C1 segment of cervical spinal cord (tissue), 14 donors: ENCODE results near the gene RIMBP2.

ENCODE experiments used
- DNase-seq, 14 donors: peaks; one replicate each; lab custom pipeline; 2025; lab: John Stamatoyannopoulos, UW

The RIMBP2 gene

DNA sequence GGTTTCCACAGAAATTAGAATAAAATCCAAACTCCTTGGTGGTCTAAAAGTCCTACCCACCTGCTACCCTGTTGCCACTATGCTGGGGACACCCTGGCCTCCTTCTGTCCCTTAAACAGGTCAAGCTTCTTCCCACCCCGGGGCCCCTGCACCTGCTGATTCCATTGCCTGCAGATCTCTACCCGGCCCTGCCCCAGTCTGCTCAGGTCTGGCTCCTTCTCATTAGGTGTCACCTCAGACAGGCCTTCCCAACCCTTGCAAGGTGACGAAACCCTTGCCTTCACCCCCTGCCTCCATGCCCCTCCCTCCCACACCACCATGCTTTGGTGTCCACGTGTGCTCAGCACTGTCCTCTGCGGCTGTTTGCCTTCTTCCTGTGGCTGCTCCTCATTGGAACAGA is 207.8 kb downstream of the RIMBP2 start:
- DNase-seq, result no peak

DNA sequence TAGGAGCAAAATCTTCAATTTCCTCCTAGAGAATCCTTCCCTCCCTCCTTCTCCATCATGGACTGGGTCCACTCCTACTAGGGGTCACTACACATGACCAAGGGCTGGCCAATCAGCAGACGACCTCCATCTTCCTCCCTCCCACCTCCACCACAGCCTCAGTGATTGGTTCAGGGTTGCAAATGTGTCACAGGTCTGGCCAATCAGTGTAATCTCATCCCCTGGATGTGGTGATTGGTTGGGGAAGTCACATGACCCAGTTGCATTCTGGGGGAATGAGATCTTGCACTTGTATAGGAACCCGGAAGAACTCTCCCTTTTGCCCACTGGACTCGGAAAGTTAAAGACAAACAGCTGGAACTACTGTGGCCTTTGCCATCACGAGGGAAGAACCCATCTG is 209.3 kb downstream of the RIMBP2 start:
- DNase-seq, result no peak

DNA sequence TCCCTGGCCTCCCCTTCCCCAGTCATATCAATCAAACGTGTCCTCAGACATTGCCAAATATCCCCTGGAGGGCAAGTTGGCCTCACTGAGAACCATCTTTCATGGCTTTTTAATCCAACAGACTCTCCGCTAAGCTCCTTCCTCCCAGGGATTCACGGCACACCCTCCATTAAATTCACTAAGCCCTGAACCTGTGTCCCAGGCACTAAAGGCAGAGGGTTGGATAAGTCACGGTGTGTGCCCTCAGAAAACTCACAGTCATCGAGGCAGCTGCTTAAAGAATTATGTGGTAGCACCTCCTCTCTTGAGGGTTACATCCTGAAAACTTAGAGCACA is 211.3 kb downstream of the RIMBP2 start:
- no peak for DNase-seq

DNA sequence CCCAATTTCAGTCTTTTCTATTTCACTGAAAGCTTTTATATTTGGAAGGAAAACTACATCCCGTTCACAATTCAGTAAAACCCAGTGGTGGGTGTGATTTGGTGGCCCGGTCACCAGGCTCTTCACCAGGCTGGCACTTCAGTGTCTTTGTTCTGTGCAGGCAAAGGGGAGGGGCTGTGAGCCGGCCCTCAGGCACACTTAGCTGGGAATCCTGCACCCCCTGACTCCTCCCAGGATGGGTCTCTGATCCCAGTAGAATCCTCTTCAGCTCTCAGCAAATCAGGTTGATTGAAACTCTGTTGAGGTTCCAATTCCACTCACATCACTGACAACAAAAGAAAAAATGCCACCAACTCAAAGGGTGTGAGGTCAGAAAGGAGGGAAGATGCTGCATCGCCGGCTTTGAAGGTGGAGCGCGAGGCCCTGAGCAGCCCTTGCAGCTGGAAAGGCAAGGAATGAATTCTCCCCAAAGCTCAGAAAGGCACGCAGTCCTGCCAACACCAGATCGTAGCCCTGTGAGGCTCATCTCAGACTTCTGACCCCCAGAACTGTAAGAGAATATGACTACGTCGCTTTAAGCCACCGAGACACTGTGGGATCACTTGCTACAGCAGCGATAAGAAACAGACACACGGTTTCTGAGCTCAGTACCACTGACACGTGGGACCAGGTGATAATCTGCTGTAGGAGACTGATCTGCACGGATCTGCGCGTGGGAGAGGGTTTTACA is 211.8 kb downstream of the RIMBP2 start:
- no peak for DNase-seq

DNA sequence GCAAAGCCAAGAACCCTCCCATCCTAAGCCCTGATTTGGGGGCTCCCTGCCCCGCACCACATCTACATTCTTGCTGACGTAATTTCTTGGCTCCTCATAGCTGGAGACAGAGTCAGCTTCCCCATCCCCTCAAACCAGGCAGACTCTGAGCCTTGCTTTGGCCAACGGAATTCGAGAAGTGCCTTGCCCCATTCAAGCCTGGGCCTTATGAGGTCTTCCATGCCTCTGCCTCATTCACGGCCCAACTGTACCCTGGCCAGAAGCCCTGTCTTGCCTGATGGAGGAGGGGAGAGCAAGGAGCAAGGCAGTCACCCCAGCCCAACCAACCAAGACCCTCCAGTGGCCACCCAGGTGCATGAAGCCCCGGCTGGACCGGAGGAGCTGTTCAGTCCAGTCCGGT is 214.3 kb downstream of the RIMBP2 start:
- DNase-seq, result no peak

DNA sequence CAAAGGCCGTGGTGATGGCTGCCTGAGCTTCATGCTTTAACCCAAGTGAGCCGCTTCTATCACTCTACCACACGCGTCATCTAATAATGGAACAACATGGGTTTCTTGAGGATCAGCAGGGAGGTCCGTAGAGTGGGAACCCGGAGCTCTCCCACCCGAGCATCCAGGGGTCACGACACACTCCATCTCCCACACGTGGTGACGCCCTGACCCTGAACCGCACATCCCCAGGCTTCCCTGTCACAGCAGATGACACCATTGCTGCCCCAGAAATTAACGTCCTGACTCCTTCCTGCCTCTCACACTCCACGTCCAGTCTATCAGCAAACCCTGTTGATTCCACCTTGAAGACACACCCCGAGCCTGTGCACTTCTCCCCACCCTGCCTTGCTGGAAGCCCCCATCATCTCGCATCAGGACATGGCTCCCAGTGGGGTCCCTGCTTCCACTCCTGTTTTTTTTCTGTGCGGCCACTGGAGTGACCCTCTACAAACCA is 215.2 kb downstream of the RIMBP2 start:
- no peak for DNase-seq

DNA sequence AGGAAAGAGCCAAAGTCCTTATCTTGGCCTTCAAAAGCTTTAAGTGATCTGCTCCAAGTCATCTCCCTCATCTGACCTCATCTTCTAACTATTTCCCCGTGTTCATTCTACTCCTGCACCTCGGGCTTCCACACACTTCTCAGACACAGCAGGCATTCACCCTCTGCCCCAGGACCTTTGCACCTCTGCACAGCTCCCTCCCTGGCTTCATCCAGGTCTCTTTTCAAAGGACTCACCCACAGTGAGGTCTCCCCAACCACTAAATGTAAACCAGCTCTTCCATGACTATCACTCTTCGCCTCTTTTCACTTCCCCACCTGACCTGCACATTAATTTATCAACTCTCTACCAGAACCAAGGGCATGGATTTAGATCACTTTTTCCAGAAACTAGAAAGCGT is 216.6 kb downstream of the RIMBP2 start:
- DNase-seq, result no peak

DNA sequence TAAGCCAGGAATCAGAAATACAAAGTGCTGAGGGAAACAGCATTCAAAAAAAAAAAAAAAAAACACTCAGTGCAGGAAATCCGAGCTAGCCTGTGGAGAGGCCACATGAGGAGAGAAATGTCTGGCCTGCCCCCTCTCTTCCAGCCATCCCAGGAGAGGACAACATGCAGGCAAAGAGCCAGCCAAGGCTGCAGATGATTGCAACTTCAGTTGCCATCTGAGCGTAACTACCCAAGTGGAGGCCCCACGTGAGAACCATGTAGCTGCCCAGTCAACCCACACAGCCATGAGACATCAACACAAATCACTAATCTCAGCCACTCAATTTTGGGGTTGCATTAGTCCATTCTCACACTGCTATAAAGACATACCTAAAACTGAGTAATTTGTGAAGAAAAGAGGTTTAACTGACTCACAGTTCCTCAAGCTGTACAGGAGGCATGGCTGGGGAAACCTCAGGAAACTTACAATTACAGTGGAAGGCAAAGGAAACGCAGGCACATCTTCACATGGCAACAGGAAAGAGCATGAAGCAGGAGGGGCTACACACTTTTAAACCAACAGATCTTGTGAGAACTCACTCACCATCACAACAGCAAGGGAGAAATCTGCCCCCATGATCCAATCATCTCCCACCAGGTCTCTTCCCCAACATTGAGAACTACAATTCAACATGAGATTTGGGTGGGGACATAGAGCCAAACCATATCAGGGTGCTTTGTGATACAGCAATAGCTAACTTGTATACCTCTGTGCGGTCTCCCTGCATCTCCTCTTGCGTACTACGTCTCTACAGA is 217.3 kb downstream of the RIMBP2 start:
- DNase-seq, result no peak

DNA sequence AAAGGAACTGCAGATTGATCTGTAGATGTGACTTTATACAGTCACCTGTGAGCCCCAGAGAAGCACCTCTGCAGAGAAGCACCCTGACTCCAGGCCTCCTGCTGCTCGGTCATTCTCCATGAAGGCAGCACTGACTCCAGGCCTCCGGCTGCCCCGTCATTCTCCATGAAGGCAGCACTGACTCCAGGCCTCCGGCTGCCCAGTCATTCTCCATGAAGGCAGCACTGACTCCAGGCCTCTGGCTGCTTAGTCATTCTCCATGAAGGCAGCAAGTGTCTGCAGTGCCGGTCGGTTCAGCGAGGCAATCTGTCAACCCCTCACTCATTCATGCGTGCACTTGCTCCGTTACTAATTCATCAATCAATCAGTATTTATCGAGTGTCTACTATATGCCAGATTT is 218.1 kb downstream of the RIMBP2 start:
- DNase-seq, result no peak

DNA sequence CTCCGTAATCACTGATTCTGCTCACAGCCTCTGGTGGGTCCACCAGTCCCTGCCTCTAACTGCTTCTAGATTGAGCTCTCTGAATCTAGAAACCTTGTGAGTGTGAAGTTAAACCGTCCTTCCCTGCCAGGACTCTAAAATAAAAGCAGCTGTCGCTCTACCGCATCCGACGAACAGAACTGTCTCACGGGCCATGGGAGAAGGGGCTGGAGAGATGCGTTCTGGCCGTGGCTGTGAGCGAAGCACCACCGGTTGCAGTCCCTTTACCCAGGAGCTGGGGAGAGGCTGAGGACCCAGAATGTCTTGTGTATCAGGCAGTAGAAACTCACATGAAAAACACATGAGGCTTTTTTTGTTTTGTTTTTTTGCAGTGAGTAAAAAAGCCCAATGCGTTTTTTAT is 218.8 kb downstream of the RIMBP2 start:
- no peak for DNase-seq

DNA sequence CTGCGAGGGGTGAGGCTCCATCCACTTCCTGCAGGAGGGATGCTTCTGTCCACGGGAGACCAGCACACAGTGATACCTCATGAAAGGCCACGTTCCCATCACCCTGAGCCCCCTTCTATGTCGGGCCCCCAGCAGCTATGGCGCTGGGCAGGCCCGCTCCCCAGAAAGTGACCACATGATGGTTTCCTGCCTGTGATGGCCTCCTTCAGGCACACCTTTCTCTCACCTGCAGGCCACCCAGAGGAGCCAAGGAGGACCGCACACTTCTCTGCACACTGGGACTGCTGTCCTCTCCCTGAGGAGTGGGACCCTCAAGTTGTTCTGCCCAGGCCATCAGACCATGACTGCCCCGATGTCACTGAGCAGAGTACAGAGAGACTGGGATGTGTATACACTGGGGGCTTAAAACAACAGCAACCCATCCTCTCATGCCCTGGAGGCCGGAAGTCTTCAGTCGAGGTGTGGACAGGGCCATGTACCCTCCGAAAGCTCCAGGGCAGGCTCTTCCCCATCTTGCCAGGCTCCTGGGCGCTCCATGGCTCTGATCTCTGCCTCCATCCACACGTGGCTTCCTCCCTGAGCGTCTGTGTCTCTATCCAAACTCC is 219.5 kb downstream of the RIMBP2 start:
- no peak for DNase-seq

DNA sequence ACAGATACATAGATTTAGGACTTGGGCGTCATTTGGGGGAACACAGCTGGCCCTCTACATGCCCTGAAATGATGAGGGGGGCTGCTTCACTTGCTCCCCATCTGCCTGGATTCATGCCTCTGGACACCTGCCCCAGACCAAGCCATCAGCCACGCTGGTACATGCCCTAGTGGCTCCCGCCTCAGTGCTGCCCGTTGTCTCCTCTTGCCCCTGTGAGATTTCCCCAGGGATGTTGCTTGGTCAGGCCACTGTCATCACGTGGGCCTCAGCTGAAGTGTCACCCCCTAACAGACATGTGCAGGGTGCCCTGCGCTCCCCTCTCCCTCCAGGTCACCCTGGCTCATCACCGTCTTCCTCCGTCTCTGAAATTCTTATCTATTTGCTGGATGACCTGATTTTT is 220.9 kb downstream of the RIMBP2 start:
- DNase-seq, result no peak

DNA sequence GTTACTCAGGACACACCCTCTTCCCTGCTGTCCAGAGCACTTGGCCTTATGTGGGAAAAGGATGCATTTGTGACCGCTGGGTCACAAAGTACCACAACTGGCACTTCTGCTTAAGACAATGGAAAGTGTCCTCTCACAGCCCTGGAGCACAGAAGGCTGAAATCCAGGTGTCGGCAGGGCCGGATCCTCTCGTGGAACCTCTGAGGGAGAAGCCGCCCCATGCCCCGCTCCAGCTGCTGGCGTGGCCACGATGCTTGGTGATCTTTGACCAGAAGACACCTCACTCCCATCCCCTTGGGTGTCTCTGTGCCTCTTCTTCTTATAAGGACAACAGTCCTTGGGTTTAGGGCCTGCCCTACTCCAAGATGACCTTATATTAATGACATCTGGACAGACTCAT is 221.4 kb downstream of the RIMBP2 start:
- DNase-seq, result no peak

DNA sequence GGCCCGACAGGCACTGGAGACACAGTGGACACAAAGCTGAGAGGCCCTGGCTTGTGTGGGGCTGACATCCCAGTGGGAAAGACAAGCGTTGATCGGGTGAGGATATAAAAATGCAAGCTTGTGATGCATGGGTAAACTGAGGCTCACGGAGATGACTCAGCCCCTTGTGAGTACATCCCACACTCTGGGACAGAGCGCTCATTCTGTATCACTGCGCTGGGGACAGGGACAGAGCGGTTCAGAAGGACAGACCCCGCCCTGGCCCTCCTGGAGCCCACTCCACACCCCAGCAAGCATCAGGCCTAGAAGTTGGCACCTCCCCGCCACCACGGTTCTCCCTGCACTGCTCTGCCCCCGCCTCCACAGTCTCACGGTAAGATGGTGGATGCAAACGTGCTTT is 222.1 kb downstream of the RIMBP2 start:
- DNase-seq, result no peak

DNA sequence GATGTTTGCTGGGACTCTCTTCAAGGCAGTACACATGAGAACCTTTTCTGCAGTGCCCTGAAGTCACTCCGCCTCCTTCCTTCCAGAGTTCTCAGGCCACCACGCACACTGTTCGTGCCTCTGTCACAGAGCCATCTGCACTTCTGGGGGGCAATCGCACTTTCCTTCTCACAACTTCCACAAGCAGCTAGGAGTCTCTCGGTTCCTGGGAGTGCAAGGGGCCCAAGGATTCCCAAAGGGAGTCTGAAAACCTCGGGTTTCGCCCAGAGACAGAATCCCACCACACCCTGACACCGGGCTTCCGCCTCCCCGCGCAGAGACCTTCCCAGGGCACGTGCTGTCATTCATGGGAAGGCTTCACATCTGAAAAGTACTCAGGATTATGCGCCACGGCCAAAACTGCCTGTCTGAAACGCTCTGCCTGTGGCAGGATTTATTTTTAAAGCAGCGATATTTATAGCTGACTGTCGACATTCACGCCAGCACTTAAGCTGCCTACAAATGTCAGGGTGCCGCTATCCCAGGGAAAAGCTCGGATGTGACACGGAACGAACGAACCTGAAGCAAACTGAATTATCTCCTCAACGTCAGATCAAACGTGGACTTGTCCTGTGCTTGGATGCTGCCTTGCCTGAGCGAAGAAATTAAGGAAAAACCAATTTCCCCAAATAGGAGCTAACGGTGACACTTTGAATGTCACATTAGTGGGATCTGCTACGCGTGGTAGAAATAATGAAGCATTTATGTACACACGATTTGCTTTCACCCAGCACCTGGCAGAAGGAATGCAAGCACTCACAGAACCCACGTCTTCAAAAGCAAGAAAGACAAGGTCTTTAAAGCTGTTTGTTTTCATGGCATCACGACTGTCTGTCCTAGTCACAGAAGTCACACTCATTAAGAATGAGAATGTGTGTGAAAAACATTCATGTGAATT is 224.4 kb downstream of the RIMBP2 start:
- DNase-seq, result no peak

DNA sequence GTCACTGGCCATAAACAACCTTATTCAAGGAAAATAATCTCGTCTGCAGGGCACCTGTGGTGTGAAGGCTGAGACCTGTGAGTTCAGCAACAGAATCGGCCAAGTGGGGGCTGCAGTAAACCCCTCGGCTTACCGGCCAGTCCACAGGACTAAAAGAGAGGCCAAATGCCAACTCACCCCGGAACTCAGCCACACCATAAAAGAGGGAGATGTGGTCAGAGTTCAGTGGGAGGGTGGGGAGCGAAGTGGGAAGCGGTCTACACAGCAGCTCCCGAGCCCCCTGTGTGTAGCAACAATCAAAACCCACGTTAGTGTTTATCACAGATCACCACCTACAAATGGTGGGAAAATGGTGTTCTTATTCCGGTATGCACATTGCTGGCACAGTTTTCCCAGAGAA is 225.4 kb downstream of the RIMBP2 start:
- DNase-seq, result no peak

DNA sequence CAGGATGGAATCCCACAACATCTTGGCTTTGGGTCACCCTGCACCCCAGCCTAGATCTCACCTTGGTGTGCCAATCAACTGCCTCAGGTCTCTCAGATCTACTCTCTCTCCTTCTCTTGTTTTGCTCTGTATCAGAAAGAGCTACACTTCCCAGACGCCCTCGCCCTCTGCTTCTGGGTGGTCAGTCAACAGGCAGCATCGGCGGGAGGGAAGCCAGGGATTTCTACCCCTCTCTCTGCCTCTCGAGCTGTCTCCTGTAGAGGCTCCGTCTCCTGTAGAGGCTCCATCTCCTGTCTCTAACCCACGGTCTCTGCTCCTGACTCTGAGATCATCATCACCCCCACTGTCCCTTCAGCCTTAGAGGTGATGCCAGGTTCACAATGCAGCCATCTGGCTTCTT is 226.8 kb downstream of the RIMBP2 start:
- DNase-seq, result no peak

DNA sequence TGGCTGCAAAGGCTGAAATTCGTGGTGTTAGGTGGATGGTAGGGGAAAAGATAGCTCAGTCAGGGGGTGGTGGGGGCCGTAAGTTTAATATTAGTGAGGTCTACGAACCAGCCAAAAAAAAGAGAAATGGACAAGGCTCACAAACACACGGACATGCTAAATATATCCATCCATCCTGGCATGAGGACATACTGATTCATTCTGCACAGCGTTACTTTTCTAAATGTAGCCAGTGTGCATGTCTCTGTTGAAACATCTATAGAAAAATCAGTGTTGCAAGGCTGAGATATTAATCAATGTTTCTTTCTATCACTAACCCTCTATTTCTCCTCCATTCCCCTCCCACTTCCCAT is 227.8 kb downstream of the RIMBP2 start:
- DNase-seq, result no peak

DNA sequence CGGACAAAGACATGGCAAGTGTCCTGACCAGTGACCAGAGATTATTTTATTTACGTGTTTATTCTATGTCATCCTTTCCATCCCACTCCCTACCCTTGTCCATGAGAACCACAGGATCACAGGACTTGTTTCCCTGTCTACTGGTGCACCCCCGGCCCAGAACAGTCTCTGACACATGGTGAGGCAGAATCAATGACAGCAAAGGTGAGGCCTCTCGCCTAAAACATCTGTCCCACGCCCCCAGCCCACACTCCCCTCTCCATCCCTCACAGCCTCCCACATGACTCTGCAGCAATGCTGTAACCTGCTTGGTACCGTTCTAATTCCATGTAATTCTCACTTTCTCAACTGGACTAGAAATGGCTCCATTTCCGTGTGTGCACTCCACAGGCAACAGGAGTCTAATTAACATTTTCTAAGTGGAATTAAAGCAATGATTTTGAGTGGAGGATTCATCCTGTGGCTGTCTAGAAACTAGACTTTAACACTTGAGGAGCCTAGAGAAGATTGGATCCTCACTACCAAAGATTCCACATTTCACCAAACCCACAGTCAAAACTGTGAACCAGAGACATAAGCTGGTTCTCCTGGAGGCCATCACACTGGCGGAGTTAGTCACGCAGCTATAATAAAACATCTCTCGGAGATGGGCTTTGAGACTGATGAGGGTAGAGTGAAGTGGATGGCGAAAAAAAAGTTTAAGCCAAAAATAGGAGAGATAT is 228.3 kb downstream of the RIMBP2 start:
- DNase-seq, result no peak

DNA sequence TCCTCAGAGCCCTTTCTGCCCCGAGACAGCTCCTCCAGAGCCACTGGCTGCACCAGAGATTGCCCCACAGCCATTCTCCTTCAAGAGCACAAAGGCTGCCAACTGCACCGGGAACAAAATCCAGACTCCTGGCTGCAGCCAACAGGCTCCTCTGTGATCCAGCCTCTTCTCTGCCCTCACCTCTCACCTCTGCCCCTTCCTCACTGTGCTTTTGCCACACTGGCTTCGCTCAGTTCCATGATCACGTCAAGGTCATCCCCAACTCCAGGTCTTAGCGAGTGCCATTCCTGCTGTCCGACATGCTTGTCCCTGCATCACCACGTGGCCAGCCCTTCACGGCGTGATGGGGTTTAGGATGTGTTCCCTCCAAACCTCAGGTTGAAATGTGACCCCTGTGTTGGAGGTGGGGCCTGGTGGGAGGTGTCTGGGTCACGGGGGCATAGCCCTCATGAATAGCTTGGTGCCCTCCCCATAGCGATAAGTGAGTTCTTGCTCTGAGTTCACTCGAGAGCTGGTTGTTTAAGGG is 229.1 kb downstream of the RIMBP2 start:
- no peak for DNase-seq

DNA sequence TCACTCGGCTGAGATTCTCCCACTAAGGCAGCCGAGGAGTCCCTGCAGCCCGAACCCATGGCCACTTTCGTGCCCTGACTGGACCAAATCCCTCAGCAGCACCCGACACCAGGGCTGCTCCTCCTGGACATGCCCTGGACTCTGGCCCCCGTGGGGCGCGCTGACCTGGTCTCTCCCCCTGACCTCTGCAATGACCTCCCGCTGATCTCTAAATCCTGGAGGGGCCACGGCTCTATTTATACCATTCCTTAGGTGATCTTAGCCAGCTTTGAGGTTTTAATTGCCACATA is 230.0 kb downstream of the RIMBP2 start:
- DNase-seq, result no peak
